Esophagus muscularis mucosa (tissue), 4 donors: ENCODE results near the gene PLEKHM3.

Source experiments
- CTCF ChIP-seq, 3 experiments: fragments of 200-600 bp in 2 of 3; fragments of 450-650 bp in 1 of 3; sonication (generic) in 2 of 3; IDR thresholded peaks; one replicate each; pipeline ENCODE4 v1.5.1; 2017 to 2019; ENCODE audit warnings: antibody characterized with exemption in 3 of 3, mild to moderate bottlenecking in 2 of 3, moderate library complexity in 1 of 3
- EP300 ChIP-seq: sonication (generic); formaldehyde crosslinking; IDR thresholded peaks from one replicate; pipeline ENCODE4 v1.6.1; 2017; ENCODE audit warnings: antibody characterized with exemption
- POLR2A ChIP-seq: fragments of 450-650 bp; IDR thresholded peaks from one replicate; pipeline ENCODE4 v1.6.1; 2017; ENCODE audit warnings: antibody characterized with exemption, moderate library complexity, mild to moderate bottlenecking, low read depth
- POLR2AphosphoS5 ChIP-seq, 2 donors: sonication (generic); formaldehyde crosslinking; IDR thresholded peaks; one replicate each; pipeline ENCODE4 v1.6.1; 2017; ENCODE audit warnings: antibody characterized with exemption in 2 of 2

DNA sequence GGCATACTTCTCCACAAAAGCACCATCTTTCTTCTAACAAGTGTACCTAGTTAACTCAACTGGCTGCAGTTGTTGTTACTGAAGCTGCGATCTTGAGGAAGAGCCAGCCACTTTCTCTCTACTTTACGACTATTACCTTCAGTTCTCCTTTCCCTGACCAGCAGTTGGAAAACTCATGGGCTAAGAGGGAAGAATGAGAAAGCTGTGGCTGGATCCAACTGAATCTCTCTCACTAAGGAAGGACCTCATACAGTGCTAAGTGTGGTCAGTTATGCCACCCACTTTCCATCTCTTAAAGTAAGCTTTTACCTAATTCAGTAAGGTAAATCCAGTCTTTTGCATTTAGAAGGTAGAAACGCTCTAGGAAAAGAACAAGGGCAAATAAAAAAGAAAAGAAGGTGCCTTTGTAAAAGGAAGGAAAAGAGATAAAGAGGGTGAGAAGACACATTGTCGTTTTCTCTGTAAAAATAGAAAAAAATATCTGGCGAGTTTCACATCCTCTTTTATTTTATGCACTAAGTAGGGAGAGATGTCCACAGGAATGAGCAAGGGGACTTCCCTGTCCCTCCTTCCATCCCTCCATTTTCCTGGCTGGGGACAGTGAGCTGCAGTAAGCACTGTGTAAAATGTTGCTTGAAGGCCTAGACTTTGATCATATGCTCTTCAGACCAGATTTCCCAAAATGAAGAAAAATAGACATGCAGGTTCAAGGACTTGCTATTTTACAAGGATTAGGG lies 73.4 kb downstream of the PLEKHM3 start:
- no peak for TF ChIP-seq POLR2A
- no peak for TF ChIP-seq EP300
- no peak for TF ChIP-seq CTCF (IDR thresholded peaks at IDR 0.05)
- TF ChIP-seq POLR2AphosphoS5 (IDR thresholded peaks at IDR 0.05), result no peak
